HepG2 (cell line): ENCODE results near the gene RNU5B-1. TPM values are rescaled to one million over a fixed set of nuclear protein-coding genes. Genes with fewer than 3 reads are reported as not detected.

Experiments
- ATAC-seq: fragments of 200-7000 bp; cut with Tn5 transposase; 3 replicates; pipeline ENCODE4 v1.9.1; 2020; ENCODE audit warnings: mild to moderate bottlenecking, moderate library complexity
- BruUV-seq: library from RNA; stranded (reverse); fragments of 400-500 nt; replicated peaks from 2 replicates; lab custom pipeline; 2021; lab: Mats Ljungman, UMichigan
- CTCF ChIA-PET: fragments of 300-600 bp; formaldehyde crosslinking; extraction: SDS; loops from one replicate; lab custom pipeline; 2021; ENCODE audit warnings: low total read pairs, inconsistent platforms, low intra/inter-chr PET ratio; lab: Yijun Ruan, JAX
- POLR2A ChIA-PET: fragments of 350-600 bp; sonication (Branson Sonifier 250); formaldehyde crosslinking; loops from one replicate; lab custom pipeline; 2020; ENCODE audit warnings: antibody characterized with exemption, inconsistent platforms; lab: Yijun Ruan, JAX
- DNase-seq: peaks from one replicate; pipeline ENCODE4 v3.0.0-alpha.2; 2015; ENCODE audit warnings: low spot score
- FAIRE-seq: peaks from 3 replicates; lab custom pipeline; 2011; peaks lifted over from hg19 to GRCh38; lab: Jason Lieb, UNC
- H2AFZ ChIP-seq: one replicate; pipeline ENCODE4 v1.6.1; 2011; ENCODE audit warnings: low read length, inconsistent platforms
- H3K27ac ChIP-seq: fragments of 300-600 bp; 3 replicates; pipeline ENCODE4 v1.8.0; 2011; ENCODE audit warnings: mixed run types, mild to moderate bottlenecking, mixed read lengths, low read length, inconsistent platforms; ENCODE audit not compliant: insufficient read depth; ENCODE audit errors: extremely low read length
- H3K27me3 ChIP-seq, 2 experiments: fragments of 200-600 bp in 1 of 2; 2 replicates in 1 of 2; 3 replicates in 1 of 2; pipeline versions ENCODE4 v1.6.0 to v1.8.0; 2011; ENCODE audit warnings: low read length in 2 of 2, mild to moderate bottlenecking in 2 of 2, moderate library complexity in 2 of 2, inconsistent platforms in 1 of 2; ENCODE audit not compliant: insufficient read depth in 2 of 2, control insufficient read depth in 1 of 2
- H3K36me3 ChIP-seq, 2 experiments: fragments of 200-600 bp in 1 of 2; replicated peaks in 1 of 2; 2 replicates in 1 of 2; 3 replicates in 1 of 2; pipeline versions ENCODE4 v1.5.1 to v1.8.0; 2011; ENCODE audit warnings: low read length in 2 of 2, inconsistent platforms in 1 of 2; ENCODE audit not compliant: insufficient read depth in 2 of 2, control insufficient read depth in 1 of 2
- H3K4me1 ChIP-seq: 2 replicates; pipeline ENCODE4 v1.5.1; 2012; ENCODE audit warnings: low read length, inconsistent platforms; ENCODE audit not compliant: insufficient read depth
- H3K4me2 ChIP-seq: 2 replicates; pipeline ENCODE4 v1.6.0; 2011; ENCODE audit warnings: low read depth, low read length, inconsistent platforms
- H3K4me3 ChIP-seq, 3 experiments: fragments of 200-600 bp in 1 of 3; sonication (generic), shearing (Covaris generic) in 1 of 3; replicated peaks in 1 of 3; 2 replicates each; pipeline ENCODE4 v1.5.1; 2011 to 2016; ENCODE audit warnings: low read length in 3 of 3, inconsistent platforms in 2 of 3, low read depth in 2 of 3, mild to moderate bottlenecking in 2 of 3, control low read depth in 1 of 3, mixed read lengths in 1 of 3; ENCODE audit not compliant: insufficient read depth in 1 of 3
- H3K79me2 ChIP-seq: one replicate; pipeline ENCODE4 v1.6.1; 2011; ENCODE audit warnings: low read length, inconsistent platforms; ENCODE audit not compliant: insufficient read depth
- H3K9ac ChIP-seq: 2 replicates; pipeline ENCODE4 v1.6.0; 2011; ENCODE audit warnings: mild to moderate bottlenecking, low read depth, low read length, inconsistent platforms; ENCODE audit not compliant: insufficient read depth
- H3K9me3 ChIP-seq: 2 replicates; pipeline ENCODE4 v1.5.1; 2012; ENCODE audit warnings: mild to moderate bottlenecking, low read length
- H4K20me1 ChIP-seq: 2 replicates; pipeline ENCODE4 v1.6.0; 2011; ENCODE audit warnings: inconsistent platforms, mild to moderate bottlenecking, low read length, moderate library complexity; ENCODE audit not compliant: insufficient read depth
- CENPX ChIP-seq: sonication (generic); formaldehyde crosslinking; IDR thresholded peaks from 2 replicates; pipeline ENCODE4 v1.9.0; 2021; ENCODE audit warnings: mild to moderate bottlenecking, missing genetic modification reagents, moderate library complexity
- GABPB1 ChIP-seq: IDR thresholded peaks from 2 replicates; pipeline ENCODE4 v1.6.1; 2016; ENCODE audit warnings: mild to moderate bottlenecking, missing genetic modification reagents, moderate library complexity, missing compliant biosample characterization
- KDM3A ChIP-seq: IDR thresholded peaks from 2 replicates; pipeline ENCODE4 v1.6.1; 2018; ENCODE audit warnings: low read depth, missing compliant biosample characterization
- KLF16 ChIP-seq, 2 experiments: sonication (generic) in 1 of 2; formaldehyde crosslinking in 1 of 2; IDR thresholded peaks; 2 replicates each; pipeline versions ENCODE4 v1.6.1 to v1.8.0; 2016 to 2023; ENCODE audit warnings: missing genetic modification reagents in 2 of 2, missing compliant biosample characterization in 1 of 2
- MIXL1 ChIP-seq: IDR thresholded peaks from 2 replicates; pipeline ENCODE4 v1.6.1; 2016
- NCOR1 ChIP-seq: fragments of 200-600 bp; sonication (generic); IDR thresholded peaks from 2 replicates; pipeline ENCODE4 v1.7.0; 2017; ENCODE audit warnings: antibody characterized with exemption, low read length, borderline replicate concordance
- NR2F6 ChIP-seq, 2 experiments: IDR thresholded peaks; 2 replicates each; pipeline ENCODE4 v1.6.1; 2016; ENCODE audit warnings: antibody characterized with exemption in 1 of 2, mild to moderate bottlenecking in 1 of 2
- PHF5A ChIP-seq: IDR thresholded peaks from one replicate; pipeline ENCODE4 v1.6.1; 2018; ENCODE audit warnings: low read depth, missing genetic modification reagents; ENCODE audit not compliant: unreplicated experiment
- SIN3A ChIP-seq: IDR thresholded peaks from 2 replicates; pipeline ENCODE4 v1.6.1; 2011; ENCODE audit warnings: low read depth, mild to moderate bottlenecking, control low read depth, low read length, borderline replicate concordance
- STAT5B ChIP-seq: sonication (generic); formaldehyde crosslinking; IDR thresholded peaks from 2 replicates; pipeline ENCODE4 v1.4.0; 2020; ENCODE audit warnings: missing genetic modification reagents
- TBL1XR1 ChIP-seq: fragments of 150-350 bp; IDR thresholded peaks from 2 replicates; pipeline ENCODE4 v1.6.1; 2014; ENCODE audit warnings: borderline replicate concordance, low read length; ENCODE audit not compliant: partially characterized antibody
- ZKSCAN8 ChIP-seq: IDR thresholded peaks from 2 replicates; pipeline ENCODE4 v1.6.1; 2016; ENCODE audit warnings: borderline replicate concordance, missing genetic modification reagents, missing compliant biosample characterization
- WGBS: methylation state at CpG from one replicate; pipeline ENCODE4 v1.1.6; 2017; ENCODE audit warnings: low lambda C conversion rate; 5-methylcytosine and 5-hydroxymethylcytosine counted together
- in situ Hi-C: cut with HindIII; loops from 2 replicates; pipeline ENCODE4 v1.10.0; 2017; ENCODE audit warnings: low pct_unique_long_range_greater_than_20kb; ENCODE audit not compliant: extremely low pct_ligation_motif_present
- intact Hi-C: fragments of 100-400 bp; cut with micrococcal nuclease; formaldehyde crosslinking; loops from one replicate; pipeline ENCODE4 v1.10.0; 2022; ENCODE audit not compliant: unreplicated experiment
- polyA plus RNA-seq, 8 experiments: library from polyadenylated mRNA; depleted of rRNA in 3 of 8; stranded (reverse) in 7 of 8; unstranded in 1 of 8; fragments of >200 nt; fragmentation: Illumina TruSeq in 4 of 8; extraction: Trizol in 4 of 8; gene quantifications; 2 replicates each; pipeline versions ENCODE4 v1.2.1 to v1.2.3, GENCODE V29; 2011 to 2016; ENCODE audit warnings: low read depth in 4 of 8, missing spikeins in 1 of 8, mixed read lengths in 1 of 8; ENCODE audit not compliant: insufficient read depth in 1 of 8
- total RNA-seq, 5 experiments: library from RNA; depleted of rRNA; stranded (reverse); fragments of >200 nt; fragmentation: Illumina TruSeq; extraction: Trizol; gene quantifications; 2 replicates each; pipeline ENCODE4 v1.2.3, GENCODE V29; 2016; ENCODE audit warnings: low read depth in 1 of 5
- TF ChIP-seq, protein P1 (sequence below): sonication (generic); formaldehyde crosslinking; IDR thresholded peaks from 2 replicates; pipeline ENCODE4 v1.4.0; 2020; ENCODE audit warnings: missing genetic modification reagents, borderline replicate concordance
- TF ChIP-seq, protein P2 (sequence below): sonication (generic); formaldehyde crosslinking; IDR thresholded peaks from 2 replicates; pipeline ENCODE4 v1.4.0; 2020; ENCODE audit warnings: low read depth, mild to moderate bottlenecking, missing genetic modification reagents
- TF ChIP-seq, protein P3 (sequence below): IDR thresholded peaks from 2 replicates; pipeline ENCODE4 v1.6.1; 2016; ENCODE audit warnings: mild to moderate bottlenecking
- TF ChIP-seq, protein P4 (sequence below): sonication (generic); formaldehyde crosslinking; IDR thresholded peaks from 2 replicates; pipeline ENCODE4 v1.9.0; 2021; ENCODE audit warnings: missing genetic modification reagents, borderline replicate concordance

RNU5B-1 gene
- total and polyA plus RNA-seq, 2 of the 13 experiments (the other 11 are each of a cell fraction or from before 2014, with no cell fraction given), result 1,646 TPM; not detected in 1

DNA sequence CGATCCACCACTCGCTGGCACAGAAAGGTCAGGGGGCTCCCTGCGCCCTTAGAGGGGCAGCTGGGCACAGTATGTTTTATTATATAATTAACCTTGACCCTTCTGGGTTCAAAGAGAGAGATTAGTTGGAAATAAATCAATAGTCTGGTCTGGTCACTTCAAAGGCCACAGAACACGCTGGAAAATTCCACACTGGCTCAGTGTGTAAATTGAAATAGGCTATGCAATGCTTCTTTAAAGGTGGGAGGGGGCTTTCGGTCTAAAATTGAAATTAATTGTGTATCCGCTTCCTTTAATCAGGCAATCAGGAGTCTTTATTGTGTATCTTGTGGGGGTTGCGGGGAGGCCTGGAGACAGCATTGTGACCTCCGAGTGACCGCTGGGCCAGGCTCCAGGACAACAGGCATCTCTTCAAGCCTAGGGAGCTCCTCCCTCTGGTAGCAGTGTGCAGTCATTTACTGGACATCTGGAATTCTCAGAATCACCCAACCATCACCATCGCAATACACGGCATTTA lies 8.0 kb downstream of the RNU5B-1 start (continued):
- no peak for TF ChIP-seq STAT5B
- TF ChIP-seq, protein P1, sequence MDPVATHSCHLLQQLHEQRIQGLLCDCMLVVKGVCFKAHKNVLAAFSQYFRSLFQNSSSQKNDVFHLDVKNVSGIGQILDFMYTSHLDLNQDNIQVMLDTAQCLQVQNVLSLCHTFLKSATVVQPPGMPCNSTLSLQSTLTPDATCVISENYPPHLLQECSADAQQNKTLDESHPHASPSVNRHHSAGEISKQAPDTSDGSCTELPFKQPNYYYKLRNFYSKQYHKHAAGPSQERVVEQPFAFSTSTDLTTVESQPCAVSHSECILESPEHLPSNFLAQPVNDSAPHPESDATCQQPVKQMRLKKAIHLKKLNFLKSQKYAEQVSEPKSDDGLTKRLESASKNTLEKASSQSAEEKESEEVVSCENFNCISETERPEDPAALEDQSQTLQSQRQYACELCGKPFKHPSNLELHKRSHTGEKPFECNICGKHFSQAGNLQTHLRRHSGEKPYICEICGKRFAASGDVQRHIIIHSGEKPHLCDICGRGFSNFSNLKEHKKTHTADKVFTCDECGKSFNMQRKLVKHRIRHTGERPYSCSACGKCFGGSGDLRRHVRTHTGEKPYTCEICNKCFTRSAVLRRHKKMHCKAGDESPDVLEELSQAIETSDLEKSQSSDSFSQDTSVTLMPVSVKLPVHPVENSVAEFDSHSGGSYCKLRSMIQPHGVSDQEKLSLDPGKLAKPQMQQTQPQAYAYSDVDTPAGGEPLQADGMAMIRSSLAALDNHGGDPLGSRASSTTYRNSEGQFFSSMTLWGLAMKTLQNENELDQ (CRISPR knock-in tag), result no peak
- peak; percentile 98 for TF ChIP-seq TBL1XR1
- no peak for TF ChIP-seq PHF5A
- peak; percentile 100 for TF ChIP-seq NCOR1

DNA sequence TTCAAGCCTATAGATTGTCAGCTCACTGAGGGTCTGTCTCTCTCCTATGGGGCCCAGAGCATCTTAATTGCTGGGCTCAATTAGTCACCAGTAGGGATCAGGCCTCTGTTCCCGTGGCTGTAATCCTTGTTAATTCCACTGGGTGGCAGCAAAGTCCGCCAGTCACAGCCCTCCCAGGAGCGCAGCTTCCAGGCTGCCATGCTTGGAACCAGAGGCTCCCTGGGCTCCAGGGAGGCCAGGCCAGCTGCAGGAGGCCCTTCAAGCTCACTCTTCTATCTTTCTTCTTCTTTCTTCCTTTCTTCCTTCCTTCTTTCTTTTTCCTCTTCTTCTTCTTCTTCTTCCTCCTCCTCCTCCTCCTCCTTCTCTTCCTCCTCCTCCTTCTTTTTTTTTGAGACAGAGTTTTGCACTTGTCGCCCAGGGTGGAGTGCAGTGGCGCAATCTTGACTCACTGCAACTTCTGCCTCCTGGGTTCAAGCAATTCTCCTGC lies 14.4 kb downstream of the RNU5B-1 start:
- POLR2A ChIA-PET, result interaction anchor here (0.9 to 1.0 kb wide), 2 partner anchors 14 to 66 kb away, joined by 5 to 6 read pairs; partner anchors contain the start of gene RNU5B-1
- FAIRE-seq, result peak; percentile 85
- peak; percentile 68 for DNase-seq
- TF ChIP-seq MIXL1 (CRISPR knock-in tag) (peak; percentile 69; the same call in 1 of the 2 replicates), GABPB1 (CRISPR knock-in tag) (0 out of 2 replicates have a peak, but pooled peaks have one; percentile 35), KLF16 (CRISPR knock-in tag; IDR thresholded peaks at IDR 0.05) (peak in 1 of 2 experiments; percentile 71; a peak in 1 of 4 replicates), KDM3A (CRISPR knock-in tag) (0 out of 2 replicates have a peak, but pooled peaks have one; percentile 52), CENPX (CRISPR knock-in tag) (no peak), SIN3A (no peak), ZKSCAN8 (0 out of 2 replicates have a peak, but pooled peaks have one; percentile 24), NR2F6 (IDR thresholded peaks at IDR 0.05) (no peak), NR2F6 (CRISPR knock-in tag; IDR thresholded peaks at IDR 0.05) (0 out of 2 replicates have a peak, but pooled peaks have one; percentile 20)
- TF ChIP-seq, protein P2, sequence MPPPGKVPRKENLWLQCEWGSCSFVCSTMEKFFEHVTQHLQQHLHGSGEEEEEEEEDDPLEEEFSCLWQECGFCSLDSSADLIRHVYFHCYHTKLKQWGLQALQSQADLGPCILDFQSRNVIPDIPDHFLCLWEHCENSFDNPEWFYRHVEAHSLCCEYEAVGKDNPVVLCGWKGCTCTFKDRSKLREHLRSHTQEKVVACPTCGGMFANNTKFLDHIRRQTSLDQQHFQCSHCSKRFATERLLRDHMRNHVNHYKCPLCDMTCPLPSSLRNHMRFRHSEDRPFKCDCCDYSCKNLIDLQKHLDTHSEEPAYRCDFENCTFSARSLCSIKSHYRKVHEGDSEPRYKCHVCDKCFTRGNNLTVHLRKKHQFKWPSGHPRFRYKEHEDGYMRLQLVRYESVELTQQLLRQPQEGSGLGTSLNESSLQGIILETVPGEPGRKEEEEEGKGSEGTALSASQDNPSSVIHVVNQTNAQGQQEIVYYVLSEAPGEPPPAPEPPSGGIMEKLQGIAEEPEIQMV, result 0 out of 2 replicates have a peak, but pooled peaks have one; percentile 31
- TF ChIP-seq, protein P3, sequence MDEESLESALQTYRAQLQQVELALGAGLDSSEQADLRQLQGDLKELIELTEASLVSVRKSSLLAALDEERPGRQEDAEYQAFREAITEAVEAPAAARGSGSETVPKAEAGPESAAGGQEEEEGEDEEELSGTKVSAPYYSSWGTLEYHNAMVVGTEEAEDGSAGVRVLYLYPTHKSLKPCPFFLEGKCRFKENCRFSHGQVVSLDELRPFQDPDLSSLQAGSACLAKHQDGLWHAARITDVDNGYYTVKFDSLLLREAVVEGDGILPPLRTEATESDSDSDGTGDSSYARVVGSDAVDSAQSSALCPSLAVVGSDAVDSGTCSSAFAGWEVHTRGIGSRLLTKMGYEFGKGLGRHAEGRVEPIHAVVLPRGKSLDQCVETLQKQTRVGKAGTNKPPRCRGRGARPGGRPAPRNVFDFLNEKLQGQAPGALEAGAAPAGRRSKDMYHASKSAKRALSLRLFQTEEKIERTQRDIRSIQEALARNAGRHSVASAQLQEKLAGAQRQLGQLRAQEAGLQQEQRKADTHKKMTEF (CRISPR knock-in tag), result 0 out of 2 replicates have a peak, but pooled peaks have one; percentile 45
- TF ChIP-seq, protein P4, sequence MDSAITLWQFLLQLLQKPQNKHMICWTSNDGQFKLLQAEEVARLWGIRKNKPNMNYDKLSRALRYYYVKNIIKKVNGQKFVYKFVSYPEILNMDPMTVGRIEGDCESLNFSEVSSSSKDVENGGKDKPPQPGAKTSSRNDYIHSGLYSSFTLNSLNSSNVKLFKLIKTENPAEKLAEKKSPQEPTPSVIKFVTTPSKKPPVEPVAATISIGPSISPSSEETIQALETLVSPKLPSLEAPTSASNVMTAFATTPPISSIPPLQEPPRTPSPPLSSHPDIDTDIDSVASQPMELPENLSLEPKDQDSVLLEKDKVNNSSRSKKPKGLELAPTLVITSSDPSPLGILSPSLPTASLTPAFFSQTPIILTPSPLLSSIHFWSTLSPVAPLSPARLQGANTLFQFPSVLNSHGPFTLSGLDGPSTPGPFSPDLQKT (CRISPR knock-in tag), result no peak

More for the DNA sequence above, 14.4 kb downstream of the RNU5B-1 start:
- BruUV-seq, result no TSS peak
- Histone ChIP-seq H3K9ac (no peak overlapping the region), H3K4me2 (no peak overlapping the region), H2AFZ (no peak overlapping the region), H3K4me3 (no peak overlapping the region), H3K9me3 (no peaks in the 10 kb centered on the region), H3K27me3 (no peaks in the 10 kb centered on the region; a peak in 2 of 5 replicates), H3K79me2 (no peaks in the 10 kb centered on the region), H3K36me3 (no peaks in the 10 kb centered on the region), H3K27ac (no peak overlapping the region), H4K20me1 (no peaks in the 10 kb centered on the region), H3K4me1 (peaks cover 11% of the 10 kb centered on the region; the same call in 1 of the 2 replicates)
- peak; percentile 88 for ATAC-seq
- intact Hi-C loops, result loop anchor here (1.0 kb wide), 2 partner anchors 66 to 81 kb away; no protein-coding TSS in a partner anchor
- CTCF ChIA-PET, result interaction anchor here (0.6 to 3.1 kb wide), 7 partner anchors 15 to 144 kb away, joined by 3 to 93 read pairs (median 3); no protein-coding TSS in a partner anchor
- 38% methylated on average over 5 of the region's 5 CpGs for WGBS
- in situ Hi-C loops, result no loop called here
